K562 (cell line): Measurements from ENCODE around the gene SAMD11. TPM values are rescaled to one million over a fixed set of nuclear protein-coding genes. Genes with fewer than 3 reads are reported as not detected.
A peak's percentile ranks its signal among the peaks of the same experiment; 100 is the strongest.

Experiments used
- AFF4 ChIP-seq: sonication (generic); formaldehyde crosslinking; IDR thresholded peaks from 2 replicates; pipeline ENCODE4 v1.8.0; 2023; ENCODE audit warnings: mild to moderate bottlenecking, missing genetic modification reagents
- ARID3A ChIP-seq: IDR thresholded peaks from 2 replicates; pipeline ENCODE4 v1.6.1; 2012; ENCODE audit warnings: low read depth, low read length, improper control_type of control experiment, borderline replicate concordance
- BHLHE40 ChIP-seq: IDR thresholded peaks from 2 replicates; pipeline ENCODE4 v1.6.1; 2011; ENCODE audit warnings: low read length, improper control_type of control experiment
- ELK1 ChIP-seq: sonication (generic); formaldehyde crosslinking; IDR thresholded peaks from 2 replicates; pipeline ENCODE4 v1.8.1; 2022; ENCODE audit warnings: missing genetic modification reagents
- FOXP1 ChIP-seq: sonication (generic); formaldehyde crosslinking; IDR thresholded peaks from 2 replicates; pipeline ENCODE4 v1.8.0; 2022; ENCODE audit warnings: mild to moderate bottlenecking, missing genetic modification reagents
- HNRNPH1 ChIP-seq: fragments of 200-400 bp; formaldehyde crosslinking; optimal IDR thresholded peaks from 2 replicates; pipeline ENCODE3; 2017; ENCODE audit warnings: low read depth, mild to moderate bottlenecking, low read length, moderate library complexity
- JUNB ChIP-seq: fragments of 450-650 bp; formaldehyde crosslinking; conservative IDR thresholded peaks from 2 replicates; pipeline ENCODE4 v1.4.0; 2020; ENCODE audit warnings: mild to moderate bottlenecking
- MYC ChIP-seq, 2 experiments: fragments of 250-450 bp in 1 of 2; sonication (Bioruptor Pico) in 1 of 2; IDR thresholded peaks; 2 replicates each; pipeline versions ENCODE4 v1.5.1 to v1.6.1; 2012 to 2021; ENCODE audit warnings: low read depth in 2 of 2, borderline replicate concordance in 1 of 2, improper control_type of control experiment in 1 of 2, low read length in 1 of 2, mild to moderate bottlenecking in 1 of 2, moderate library complexity in 1 of 2
- YBX1 ChIP-seq: fragments of 450-650 bp; IDR thresholded peaks from 2 replicates; pipeline ENCODE4 v1.7.1; 2016; ENCODE audit warnings: mild to moderate bottlenecking
- ZNF277 ChIP-seq: fragments of 250-450 bp; sonication (Bioruptor Pico); IDR thresholded peaks from 2 replicates; pipeline ENCODE4 v1.8.0; 2022; ENCODE audit warnings: inconsistent platforms, mild to moderate bottlenecking, moderate library complexity, borderline replicate concordance
- polyA plus RNA-seq, 8 experiments: library from polyadenylated mRNA; depleted of rRNA in 4 of 8; stranded (reverse) in 5 of 8; unstranded in 3 of 8; fragments of >200 nt; fragmentation: Nextera tagmentation in 2 of 8; fragmentation: Illumina TruSeq in 1 of 8; extraction: Ambion mirVana in 2 of 8; extraction: Trizol in 1 of 8; gene quantifications; 2 replicates each; pipeline versions ENCODE4 v1.2.1 to v1.2.3, GENCODE V29; 2011 to 2014; ENCODE audit warnings: inconsistent platforms in 1 of 8, missing spikeins in 1 of 8
- total RNA-seq, 7 experiments: library from RNA; depleted of rRNA in 6 of 7; stranded (reverse); fragments of >200 nt in 6 of 7; fragmentation: Illumina TruSeq in 2 of 7; extraction: Trizol in 2 of 7; gene quantifications; 2 replicates each; pipeline versions ENCODE4 v1.2.1 to v1.2.3, GENCODE V29; 2011 to 2021; ENCODE audit warnings: low replicate concordance in 1 of 7

Gene SAMD11
- total and polyA plus RNA-seq, 9 of the 15 experiments (the other 6 are each of a cell fraction or from before 2014, with no cell fraction given), result 0.07 to 0.82 (median 0.11) TPM; not detected in 2

GRCh38 chr1:904310-904950, 19.3 kb upstream of the SAMD11 start (continued):
- TF ChIP-seq ZNF277 (CRISPR knock-in tag) (no peak), ELK1 (CRISPR knock-in tag) (0 out of 2 replicates have a peak, but pooled peaks have one; percentile 68), AFF4 (CRISPR knock-in tag) (peak; percentile 70; the same call in 1 of the 2 replicates), JUNB (no peak), FOXP1 (CRISPR knock-in tag) (peak; percentile 98), HNRNPH1 (no peak), MYC (IDR thresholded peaks at IDR 0.05; ENCODE audit: low read depth, low read length) (peak; percentile 98), MYC (CRISPR knock-in tag; IDR thresholded peaks at IDR 0.05; ENCODE audit: borderline replicate concordance, low read depth) (no peak), ARID3A (no peak), BHLHE40 (peak; percentile 63; the same call in 1 of the 2 replicates), YBX1 (no peak)
